GM18517 (cell line): ENCODE results near the gene REG1A.

Experiments
- ATAC-seq: cut with Tn5 transposase; IDR thresholded peaks from one replicate; pipeline ENCODE4 v1.9.1; 2021; ENCODE audit warnings: mild to moderate bottlenecking, moderate library complexity; ENCODE audit not compliant: unreplicated experiment

The REG1A gene

GRCh38 chr2:79124907-79125720, 4.8 kb downstream of the REG1A start:
- ATAC-seq, result no peak

GRCh38 chr2:79125721-79125985, 5.4 kb downstream of the REG1A start:
- no peak for ATAC-seq

GRCh38 chr2:79128406-79128805, 8.1 kb downstream of the REG1A start:
- ATAC-seq, result no peak

GRCh38 chr2:79129260-79129659, 9.0 kb downstream of the REG1A start:
- no peak for ATAC-seq

- no peak for ATAC-seq
These were observed 9.5 kb downstream of the REG1A start for GRCh38 chr2:79129804-79130203.

- no peak for ATAC-seq
These were observed 11.4 kb downstream of the REG1A start for GRCh38 chr2:79131687-79132086.

- no peak for ATAC-seq
These were observed 18.1 kb downstream of the REG1A start for GRCh38 chr2:79138385-79138784.

GRCh38 chr2:79139423-79139822, 19.1 kb downstream of the REG1A start:
- ATAC-seq, result no peak

- no peak for ATAC-seq
These were observed 35.7 kb downstream of the REG1A start for GRCh38 chr2:79155826-79156476.

GRCh38 chr2:79159030-79159429, 38.7 kb downstream of the REG1A start:
- no peak for ATAC-seq

GRCh38 chr2:79159653-79160052, 39.4 kb downstream of the REG1A start, which contains the start of gene REG3A:
REG3A (minus strand) TSS chr2:79159753; CDS start chr2:79159405, 348 bp downstream.
- ATAC-seq, result no peak

GRCh38 chr2:79162132-79162531, 41.8 kb downstream of the REG1A start:
- ATAC-seq, result no peak

- no peak for ATAC-seq
These were observed 42.5 kb downstream of the REG1A start for GRCh38 chr2:79162801-79163200.

GRCh38 chr2:79171348-79171958, 51.2 kb downstream of the REG1A start:
- no peak for ATAC-seq
